Measurements from ENCODE around the gene OR2C3.

Gene OR2C3

DNA sequence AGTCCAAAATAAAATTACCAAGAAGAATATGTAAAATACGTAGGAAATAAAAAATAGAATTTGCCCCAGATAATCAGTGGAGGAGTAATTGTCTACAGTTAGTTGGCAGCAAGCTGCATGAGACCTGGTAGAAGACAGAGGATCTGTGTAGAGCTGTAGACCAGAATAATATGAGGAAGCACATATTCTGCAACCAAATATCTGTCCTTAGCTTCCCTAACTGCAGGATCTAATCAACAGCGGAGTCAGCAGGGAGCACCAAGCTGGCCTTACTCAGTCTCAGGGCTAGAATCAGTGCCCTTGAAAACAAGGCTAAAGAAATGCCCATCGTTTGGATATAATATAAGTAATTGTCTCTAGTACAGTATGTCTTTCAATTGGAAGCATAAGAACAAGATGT, 6.6 kb upstream of the OR2C3 start:
- Histone ChIP-seq H2AFZ (ENCODE audit: low read length) (no peak overlapping the region), H3K4me1 (ENCODE audit: low read length) (no peaks in the 10 kb centered on the region), H3K4me3 (ENCODE audit: low read length) (no peak overlapping the region), H3K36me3 (replicated peaks; ENCODE audit: insufficient read depth, low read length) (no peaks in the 10 kb centered on the region), H3K27ac (ENCODE audit: low read length) (no peak overlapping the region), H3K9me2 (replicated peaks; ENCODE audit: insufficient read depth, low read length) (no peaks in the 10 kb centered on the region), H3K9me3 (replicated peaks; ENCODE audit: insufficient read depth, low read length) (no peaks in the 10 kb centered on the region), H3F3A (ENCODE audit: insufficient read depth, low read length) (no peaks in the 10 kb centered on the region), H3K79me2 (ENCODE audit: low read length) (no peaks in the 10 kb centered on the region), H3K27me3 (replicated peaks; ENCODE audit: insufficient read depth, low read length) (no peaks in the 10 kb centered on the region), H3K9ac (ENCODE audit: low read length) (no peak overlapping the region), H3K4me2 (ENCODE audit: low read depth, low read length) (no peak overlapping the region), H4K20me1 (ENCODE audit: insufficient read depth, low read length) (no peaks in the 10 kb centered on the region)
- no peak for DNase-seq
- TF ChIP-seq, protein P1, sequence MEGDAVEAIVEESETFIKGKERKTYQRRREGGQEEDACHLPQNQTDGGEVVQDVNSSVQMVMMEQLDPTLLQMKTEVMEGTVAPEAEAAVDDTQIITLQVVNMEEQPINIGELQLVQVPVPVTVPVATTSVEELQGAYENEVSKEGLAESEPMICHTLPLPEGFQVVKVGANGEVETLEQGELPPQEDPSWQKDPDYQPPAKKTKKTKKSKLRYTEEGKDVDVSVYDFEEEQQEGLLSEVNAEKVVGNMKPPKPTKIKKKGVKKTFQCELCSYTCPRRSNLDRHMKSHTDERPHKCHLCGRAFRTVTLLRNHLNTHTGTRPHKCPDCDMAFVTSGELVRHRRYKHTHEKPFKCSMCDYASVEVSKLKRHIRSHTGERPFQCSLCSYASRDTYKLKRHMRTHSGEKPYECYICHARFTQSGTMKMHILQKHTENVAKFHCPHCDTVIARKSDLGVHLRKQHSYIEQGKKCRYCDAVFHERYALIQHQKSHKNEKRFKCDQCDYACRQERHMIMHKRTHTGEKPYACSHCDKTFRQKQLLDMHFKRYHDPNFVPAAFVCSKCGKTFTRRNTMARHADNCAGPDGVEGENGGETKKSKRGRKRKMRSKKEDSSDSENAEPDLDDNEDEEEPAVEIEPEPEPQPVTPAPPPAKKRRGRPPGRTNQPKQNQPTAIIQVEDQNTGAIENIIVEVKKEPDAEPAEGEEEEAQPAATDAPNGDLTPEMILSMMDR (IDR thresholded peaks at IDR 0.05; ENCODE audit: low read length): no peak
- TF ChIP-seq EZH2 (optimal IDR thresholded peaks at IDR 0.05; ENCODE audit: low read depth, low read length) (no peak), EZH2phosphoT487 (IDR thresholded peaks at IDR 0.05; ENCODE audit: low read length) (no peak)

DNA sequence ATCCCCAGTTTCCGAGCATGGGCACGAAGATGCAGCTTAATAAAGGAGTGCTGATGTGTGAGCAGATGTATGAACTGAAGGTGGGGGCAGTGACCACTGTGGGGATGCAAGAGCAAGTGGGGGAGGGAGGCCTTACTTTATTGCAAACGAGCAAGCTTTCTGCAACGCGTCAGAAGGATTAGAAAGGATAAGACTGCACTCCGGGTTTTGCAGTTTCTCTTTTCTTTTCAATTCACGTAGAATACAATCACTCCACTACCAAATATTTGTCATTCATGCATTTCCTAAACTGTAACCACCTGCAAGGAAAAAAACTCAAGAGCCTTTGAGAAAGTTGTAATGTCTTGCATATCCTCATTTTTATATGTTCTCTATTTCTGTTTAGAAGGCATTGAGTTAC, 4.3 kb upstream of the OR2C3 start:
- H2AFZ ChIP-seq (ENCODE audit: low read length): peak overlapping the region; percentile 43

DNA sequence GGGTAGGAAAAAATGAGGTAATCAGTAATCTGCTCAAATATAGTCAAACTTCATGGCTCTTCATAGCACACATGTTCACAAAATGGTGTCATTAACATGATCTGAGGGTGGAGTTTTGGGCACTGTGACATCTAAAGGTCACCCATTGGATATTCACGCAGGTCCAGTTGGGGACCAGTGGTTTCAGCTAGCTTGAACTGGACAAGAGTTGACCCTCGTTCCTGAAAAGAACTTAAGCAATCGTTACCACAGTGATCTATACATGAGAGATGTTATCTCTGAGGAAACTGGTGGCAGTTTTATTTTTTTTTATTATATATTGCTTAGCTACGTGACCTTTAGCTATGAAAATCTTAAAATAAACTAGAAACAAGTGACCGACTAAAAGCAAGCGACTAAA, 3.0 kb upstream of the OR2C3 start:
- H3K4me1 ChIP-seq (ENCODE audit: low read length): no peaks in the 10 kb centered on the region
- no peaks in the 10 kb centered on the region for H3K79me2 ChIP-seq (ENCODE audit: low read length)
- no peaks in the 10 kb centered on the region for H4K20me1 ChIP-seq (ENCODE audit: insufficient read depth, low read length)
- H3K9me3 ChIP-seq (replicated peaks; ENCODE audit: insufficient read depth, low read length): no peaks in the 10 kb centered on the region
- no peak overlapping the region for H3K27ac ChIP-seq (ENCODE audit: low read length)
- no peaks in the 10 kb centered on the region for H3K27me3 ChIP-seq (replicated peaks; ENCODE audit: insufficient read depth, low read length)
- TF ChIP-seq EZH2phosphoT487 (IDR thresholded peaks at IDR 0.05; ENCODE audit: low read length) (no peak), EZH2 (optimal IDR thresholded peaks at IDR 0.05; ENCODE audit: low read depth, low read length) (no peak)
- TF ChIP-seq, protein P1 (IDR thresholded peaks at IDR 0.05; ENCODE audit: low read length): no peak
- no peak overlapping the region for H3K9ac ChIP-seq (ENCODE audit: low read length)
- no peak overlapping the region for H3K4me3 ChIP-seq (ENCODE audit: low read length)
- H3K9me2 ChIP-seq (replicated peaks; ENCODE audit: insufficient read depth, low read length): no peaks in the 10 kb centered on the region
- no peaks in the 10 kb centered on the region for H3F3A ChIP-seq (ENCODE audit: insufficient read depth, low read length)
- DNase-seq: no peak
- no peak overlapping the region for H3K4me2 ChIP-seq (ENCODE audit: low read depth, low read length)
- no peaks in the 10 kb centered on the region for H3K36me3 ChIP-seq (replicated peaks; ENCODE audit: insufficient read depth, low read length)
- H2AFZ ChIP-seq (ENCODE audit: low read length): no peak overlapping the region

More for the DNA sequence above, 4.3 kb upstream of the OR2C3 start:
- no peaks in the 10 kb centered on the region for H3K79me2 ChIP-seq (ENCODE audit: low read length)
- H3K9me3 ChIP-seq (replicated peaks; ENCODE audit: insufficient read depth, low read length): no peaks in the 10 kb centered on the region
- H3F3A ChIP-seq (ENCODE audit: insufficient read depth, low read length): no peaks in the 10 kb centered on the region
- H3K4me3 ChIP-seq (ENCODE audit: low read length): peak overlapping the region; percentile 16
- H3K4me2 ChIP-seq (ENCODE audit: low read depth, low read length): peak overlapping the region; percentile 35
- H4K20me1 ChIP-seq (ENCODE audit: insufficient read depth, low read length): no peaks in the 10 kb centered on the region
- TF ChIP-seq EZH2phosphoT487 (IDR thresholded peaks at IDR 0.05; ENCODE audit: low read length) (no peak), EZH2 (optimal IDR thresholded peaks at IDR 0.05; ENCODE audit: low read depth, low read length) (no peak)
- TF ChIP-seq, protein P1 (IDR thresholded peaks at IDR 0.05; ENCODE audit: low read length): no peak
- H3K4me1 ChIP-seq (ENCODE audit: low read length): no peaks in the 10 kb centered on the region
- H3K9ac ChIP-seq (ENCODE audit: low read length): no peak overlapping the region
- DNase-seq: peak; percentile 77
- H3K9me2 ChIP-seq (replicated peaks; ENCODE audit: insufficient read depth, low read length): no peaks in the 10 kb centered on the region
- H3K36me3 ChIP-seq (replicated peaks; ENCODE audit: insufficient read depth, low read length): no peaks in the 10 kb centered on the region
- no peaks in the 10 kb centered on the region for H3K27me3 ChIP-seq (replicated peaks; ENCODE audit: insufficient read depth, low read length)
- H3K27ac ChIP-seq (ENCODE audit: low read length): no peak overlapping the region
